PFSK-1 (cell line): Measurements from ENCODE around the gene TAS2R39.

Source experiments
- POLR2AphosphoS5 ChIP-seq: IDR thresholded peaks from 2 replicates; pipeline ENCODE4 v1.6.1; 2012; ENCODE audit warnings: low read depth, mild to moderate bottlenecking, control low read depth, low read length, moderate library complexity
- SIN3A ChIP-seq: IDR thresholded peaks from 2 replicates; pipeline ENCODE4 v1.6.1; 2012; ENCODE audit warnings: mild to moderate bottlenecking, low read length, moderate library complexity, borderline replicate concordance; ENCODE audit not compliant: insufficient read depth
- TF ChIP-seq, protein P1 (sequence below), 2 experiments: IDR thresholded peaks; 2 replicates each; pipeline versions ENCODE4 v1.6.1 to v1.8.0; 2011 to 2012; ENCODE audit warnings: low read depth in 2 of 2, low read length in 2 of 2, control low read depth in 1 of 2, inconsistent platforms in 1 of 2, mild to moderate bottlenecking in 1 of 2, moderate library complexity in 1 of 2; ENCODE audit not compliant: insufficient read depth in 1 of 2

DNA sequence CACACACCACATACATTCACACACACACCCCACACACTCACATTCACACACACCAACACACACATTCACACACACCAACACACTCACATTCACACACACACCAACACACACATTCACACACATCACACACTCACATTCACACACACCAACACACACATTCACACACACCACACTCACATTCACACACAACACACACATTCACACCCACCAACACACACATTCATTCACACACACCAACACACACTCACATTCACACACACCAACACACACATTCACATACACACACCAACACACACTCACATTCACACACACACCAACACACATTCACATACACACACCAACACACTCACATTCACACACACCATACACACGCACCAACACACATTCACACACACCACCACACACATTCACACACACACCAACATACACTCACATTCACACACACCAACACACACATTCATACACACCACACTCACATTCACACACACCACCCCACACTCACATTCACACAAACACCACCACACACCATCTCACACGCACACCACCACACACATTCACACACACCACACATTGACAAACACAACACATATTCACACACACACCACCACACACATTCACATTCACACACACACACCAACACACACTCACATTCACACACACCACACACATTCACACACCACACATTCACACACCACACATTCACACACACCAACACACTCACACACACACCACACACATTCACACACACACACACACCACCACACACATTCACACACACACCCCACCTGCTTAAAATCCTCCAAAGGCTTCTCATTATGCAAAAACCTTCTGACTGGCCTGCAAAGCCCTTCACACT lies 47.6 kb downstream of the TAS2R39 start:
- TF ChIP-seq, protein P1, sequence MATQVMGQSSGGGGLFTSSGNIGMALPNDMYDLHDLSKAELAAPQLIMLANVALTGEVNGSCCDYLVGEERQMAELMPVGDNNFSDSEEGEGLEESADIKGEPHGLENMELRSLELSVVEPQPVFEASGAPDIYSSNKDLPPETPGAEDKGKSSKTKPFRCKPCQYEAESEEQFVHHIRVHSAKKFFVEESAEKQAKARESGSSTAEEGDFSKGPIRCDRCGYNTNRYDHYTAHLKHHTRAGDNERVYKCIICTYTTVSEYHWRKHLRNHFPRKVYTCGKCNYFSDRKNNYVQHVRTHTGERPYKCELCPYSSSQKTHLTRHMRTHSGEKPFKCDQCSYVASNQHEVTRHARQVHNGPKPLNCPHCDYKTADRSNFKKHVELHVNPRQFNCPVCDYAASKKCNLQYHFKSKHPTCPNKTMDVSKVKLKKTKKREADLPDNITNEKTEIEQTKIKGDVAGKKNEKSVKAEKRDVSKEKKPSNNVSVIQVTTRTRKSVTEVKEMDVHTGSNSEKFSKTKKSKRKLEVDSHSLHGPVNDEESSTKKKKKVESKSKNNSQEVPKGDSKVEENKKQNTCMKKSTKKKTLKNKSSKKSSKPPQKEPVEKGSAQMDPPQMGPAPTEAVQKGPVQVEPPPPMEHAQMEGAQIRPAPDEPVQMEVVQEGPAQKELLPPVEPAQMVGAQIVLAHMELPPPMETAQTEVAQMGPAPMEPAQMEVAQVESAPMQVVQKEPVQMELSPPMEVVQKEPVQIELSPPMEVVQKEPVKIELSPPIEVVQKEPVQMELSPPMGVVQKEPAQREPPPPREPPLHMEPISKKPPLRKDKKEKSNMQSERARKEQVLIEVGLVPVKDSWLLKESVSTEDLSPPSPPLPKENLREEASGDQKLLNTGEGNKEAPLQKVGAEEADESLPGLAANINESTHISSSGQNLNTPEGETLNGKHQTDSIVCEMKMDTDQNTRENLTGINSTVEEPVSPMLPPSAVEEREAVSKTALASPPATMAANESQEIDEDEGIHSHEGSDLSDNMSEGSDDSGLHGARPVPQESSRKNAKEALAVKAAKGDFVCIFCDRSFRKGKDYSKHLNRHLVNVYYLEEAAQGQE (IDR thresholded peaks at IDR 0.05; ENCODE audit: insufficient read depth in 1 of 2, low read depth in 2 of 2, low read length in 2 of 2): no peak
- TF ChIP-seq POLR2AphosphoS5 (no peak), SIN3A (no peak)
